CD8-positive, alpha-beta memory T cell (primary cell): ENCODE results near the gene TMEM82. TPM values are rescaled to one million over a fixed set of nuclear protein-coding genes. Genes with fewer than 3 reads are reported as not detected.

Source experiments
- CTCF ChIA-PET: fragments of 350-600 bp; sonication (Branson Sonifier 250); formaldehyde crosslinking; loops from one replicate; lab custom pipeline; 2021; ENCODE audit warnings: antibody characterized with exemption; lab: Charles Lee
- POLR2A ChIA-PET: fragments of 350-600 bp; sonication (Branson Sonifier 250); formaldehyde crosslinking; loops from one replicate; lab custom pipeline; 2021; ENCODE audit warnings: antibody characterized with exemption; lab: Charles Lee
- DNase-seq, 5 donors: peaks; one replicate each; pipeline versions ENCODE4 v3.0.0 to v3.0.0-alpha.2; 2020 to 2022; ENCODE audit warnings: mixed read lengths in 1 of 5
- H3K27ac ChIP-seq: one replicate; pipeline ENCODE4 v1.7.0; 2013; ENCODE audit warnings: low read depth, mild to moderate bottlenecking, low read length, moderate library complexity
- H3K27me3 ChIP-seq: 2 replicates; pipeline ENCODE4 v1.7.0; 2013; ENCODE audit warnings: low read length, mild to moderate bottlenecking; ENCODE audit not compliant: insufficient read depth, poor library complexity, severe bottlenecking
- H3K36me3 ChIP-seq: 2 replicates; pipeline ENCODE4 v1.7.0; 2013; ENCODE audit warnings: mild to moderate bottlenecking, low read length, moderate library complexity; ENCODE audit not compliant: insufficient read depth
- H3K4me1 ChIP-seq: 2 replicates; pipeline ENCODE4 v1.7.0; 2013; ENCODE audit warnings: mild to moderate bottlenecking, low read length, moderate library complexity; ENCODE audit not compliant: insufficient read depth
- H3K4me3 ChIP-seq: 2 replicates; pipeline ENCODE4 v1.7.0; 2013; ENCODE audit warnings: mild to moderate bottlenecking, low read length
- H3K9me3 ChIP-seq: 2 replicates; pipeline ENCODE4 v1.7.0; 2013; ENCODE audit warnings: mild to moderate bottlenecking, low read length
- H3K27ac Mint-ChIP-seq, 8 donors: one replicate each; pipeline ENCODE4 v1.8.0; 2020 to 2021; ENCODE audit warnings: mixed read lengths in 8 of 8, mild to moderate bottlenecking in 6 of 8, inconsistent platforms in 3 of 8, moderate library complexity in 3 of 8
- H3K27me3 Mint-ChIP-seq, 2 donors: one replicate each; pipeline ENCODE4 v1.8.0; 2020 to 2021; ENCODE audit warnings: mixed read lengths in 2 of 2, mild to moderate bottlenecking in 1 of 2, moderate library complexity in 1 of 2
- H3K36me3 Mint-ChIP-seq, 3 donors: one replicate each; pipeline ENCODE4 v1.8.0; 2020 to 2021; ENCODE audit warnings: mixed read lengths in 3 of 3, inconsistent platforms in 1 of 3, mild to moderate bottlenecking in 1 of 3
- H3K4me1 Mint-ChIP-seq, 3 donors: one replicate each; pipeline ENCODE4 v1.8.0; 2020 to 2021; ENCODE audit warnings: mixed read lengths in 3 of 3, inconsistent platforms in 1 of 3, mild to moderate bottlenecking in 1 of 3
- H3K4me3 Mint-ChIP-seq, 7 donors: one replicate each; pipeline ENCODE4 v1.8.0; 2020 to 2021; ENCODE audit warnings: mixed read lengths in 7 of 7, mild to moderate bottlenecking in 6 of 7, moderate library complexity in 4 of 7, inconsistent platforms in 2 of 7
- H3K9me3 Mint-ChIP-seq, 5 donors: one replicate each; pipeline ENCODE4 v1.8.0; 2020 to 2022; ENCODE audit warnings: mixed read lengths in 5 of 5, mild to moderate bottlenecking in 3 of 5, moderate library complexity in 2 of 5, inconsistent platforms in 1 of 5
- polyA plus RNA-seq: library from polyadenylated mRNA; unstranded; fragments of 300-500 nt; fragmentation: Illumina TruSeq; gene quantifications from one replicate; pipeline ENCODE4 v1.2.3, GENCODE V29; 2021
- total RNA-seq, 2 experiments: library from RNA; stranded (reverse); gene quantifications; one replicate each; pipeline ENCODE4 v1.2.3, GENCODE V29; 2021

The TMEM82 gene
- total and polyA plus RNA-seq, 3 experiments from 2014 or later: not detected

DNA sequence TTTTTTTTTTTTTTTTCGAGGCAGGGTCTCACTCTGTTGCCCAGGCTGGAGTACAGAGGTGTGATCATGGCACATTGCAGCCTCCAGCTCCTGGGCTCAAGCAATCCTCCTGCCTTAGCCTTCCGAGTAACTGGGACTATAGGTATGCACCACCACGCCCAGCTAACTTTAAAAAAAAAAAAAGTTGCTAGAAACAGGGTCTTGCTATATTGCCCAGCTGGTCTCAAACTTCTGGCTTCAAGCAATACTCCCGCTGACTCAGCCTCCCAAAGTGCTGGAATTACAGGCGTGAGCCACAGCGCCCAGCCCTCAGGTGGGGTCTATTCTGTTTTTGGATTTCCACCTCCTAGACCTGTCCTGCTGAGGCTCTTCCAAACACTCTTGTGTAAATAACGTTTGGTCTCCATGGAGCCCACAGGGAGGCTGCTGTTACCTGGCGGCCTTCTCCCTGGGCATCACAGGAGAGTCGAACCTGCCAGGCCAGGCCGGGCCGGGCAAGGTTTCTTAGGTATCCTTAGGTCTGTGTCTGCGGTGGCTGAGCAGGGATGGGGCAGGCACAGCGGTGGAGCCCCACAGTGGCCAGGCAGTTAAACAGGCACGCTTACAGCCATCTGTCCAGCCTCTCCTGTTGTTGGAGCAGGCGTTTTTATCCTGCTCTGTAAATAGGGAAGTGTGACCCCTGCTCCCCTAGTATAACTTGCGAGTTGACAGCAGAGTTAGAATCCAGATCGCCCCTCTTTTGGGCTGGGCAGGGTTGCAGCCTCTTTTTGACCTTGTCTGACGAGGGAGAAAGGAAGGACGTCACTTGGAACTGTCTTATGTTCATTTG, 39.4 kb upstream of the TMEM82 start:
- peak overlapping the region in 2 of 8 donors; percentile 55 to 84 for H3K27ac Mint-ChIP-seq
- H3K4me1 ChIP-seq: peaks cover 4% of the 10 kb centered on the region
- no peaks in the 10 kb centered on the region for H3K27me3 ChIP-seq
- peaks cover 15 to 41% (median 27%) of the 10 kb centered on the region in 3 donors for H3K4me1 Mint-ChIP-seq
- H3K9me3 Mint-ChIP-seq: no peaks in the 10 kb centered on the region
- CTCF ChIA-PET: no interaction called here
- H3K27me3 Mint-ChIP-seq: no peaks in the 10 kb centered on the region
- H3K4me3 ChIP-seq: no peak overlapping the region
- DNase-seq: no peak
- no peaks in the 10 kb centered on the region for H3K9me3 ChIP-seq
- no peaks in the 10 kb centered on the region for H3K36me3 ChIP-seq
- H3K4me3 Mint-ChIP-seq: no peak overlapping the region
- H3K27ac ChIP-seq: no peak overlapping the region
- H3K36me3 Mint-ChIP-seq: peaks cover 0 to 24% (median 5%) of the 10 kb centered on the region in 3 donors
- POLR2A ChIA-PET: interaction anchor here (0.7 kb wide), 1 partner anchor 582 kb away, joined by 3 read pairs; no protein-coding TSS in a partner anchor

- POLR2A ChIA-PET: no interaction called here
- H3K4me1 Mint-ChIP-seq: peaks cover 15 to 41% (median 27%) of the 10 kb centered on the region in 3 donors
- Histone ChIP-seq H3K36me3 (no peaks in the 10 kb centered on the region), H3K27ac (no peak overlapping the region), H3K9me3 (no peaks in the 10 kb centered on the region), H3K4me3 (no peak overlapping the region), H3K27me3 (no peaks in the 10 kb centered on the region), H3K4me1 (no peaks in the 10 kb centered on the region)
- CTCF ChIA-PET: no interaction called here
- no peaks in the 10 kb centered on the region for H3K27me3 Mint-ChIP-seq
- H3K4me3 Mint-ChIP-seq: no peak overlapping the region
- peaks cover 0 to 24% (median 5%) of the 10 kb centered on the region in 3 donors for H3K36me3 Mint-ChIP-seq
- no peak for DNase-seq
- H3K27ac Mint-ChIP-seq: peak overlapping the region in 1 of 8 donors; percentile 84
- H3K9me3 Mint-ChIP-seq: no peaks in the 10 kb centered on the region
Observed at GRCh38 chr1:15703562-15703961, 38.7 kb upstream of the TMEM82 start.

- Mint-ChIP-seq H3K36me3 (peaks cover 0 to 24% (median 5%) of the 10 kb centered on the region in 3 donors), H3K4me3 (no peak overlapping the region), H3K27ac (no peak overlapping the region), H3K4me1 (peaks cover 16 to 37% (median 27%) of the 10 kb centered on the region in 3 donors), H3K27me3 (no peaks in the 10 kb centered on the region), H3K9me3 (no peaks in the 10 kb centered on the region)
- no peaks in the 10 kb centered on the region for H3K9me3 ChIP-seq
- no peak overlapping the region for H3K4me3 ChIP-seq
- H3K4me1 ChIP-seq: no peaks in the 10 kb centered on the region
- H3K27me3 ChIP-seq: no peaks in the 10 kb centered on the region
- ChIA-PET CTCF (no interaction called here), POLR2A (interaction anchor here (0.6 kb wide), 2 partner anchors 530 to 1772 kb away, joined by 3 to 4 read pairs; no protein-coding TSS in a partner anchor)
- DNase-seq: no peak
- no peaks in the 10 kb centered on the region for H3K36me3 ChIP-seq
- H3K27ac ChIP-seq: no peak overlapping the region
Observed at GRCh38 chr1:15704526-15705183, 37.6 kb upstream of the TMEM82 start.

GRCh38 chr1:15705184-15705566, 37.1 kb upstream of the TMEM82 start:
- no peaks in the 10 kb centered on the region for H3K27me3 Mint-ChIP-seq
- no peak overlapping the region for H3K4me3 Mint-ChIP-seq
- H3K36me3 Mint-ChIP-seq: peaks cover 0 to 24% (median 5%) of the 10 kb centered on the region in 3 donors
- H3K4me1 ChIP-seq: no peaks in the 10 kb centered on the region
- H3K4me1 Mint-ChIP-seq: peaks cover 16 to 37% (median 27%) of the 10 kb centered on the region in 3 donors
- H3K4me3 ChIP-seq: no peak overlapping the region
- no peaks in the 10 kb centered on the region for H3K36me3 ChIP-seq
- no peaks in the 10 kb centered on the region for H3K27me3 ChIP-seq
- no peak for DNase-seq
- no peak overlapping the region for H3K27ac ChIP-seq
- H3K9me3 ChIP-seq: no peaks in the 10 kb centered on the region
- ChIA-PET CTCF (no interaction called here), POLR2A (interaction anchor here (0.6 kb wide), 2 partner anchors 111 to 529 kb away, joined by 4 to 5 read pairs; no protein-coding TSS in a partner anchor)
- H3K9me3 Mint-ChIP-seq: no peaks in the 10 kb centered on the region
- peak overlapping the region in 1 of 8 donors; percentile 96 for H3K27ac Mint-ChIP-seq

DNA sequence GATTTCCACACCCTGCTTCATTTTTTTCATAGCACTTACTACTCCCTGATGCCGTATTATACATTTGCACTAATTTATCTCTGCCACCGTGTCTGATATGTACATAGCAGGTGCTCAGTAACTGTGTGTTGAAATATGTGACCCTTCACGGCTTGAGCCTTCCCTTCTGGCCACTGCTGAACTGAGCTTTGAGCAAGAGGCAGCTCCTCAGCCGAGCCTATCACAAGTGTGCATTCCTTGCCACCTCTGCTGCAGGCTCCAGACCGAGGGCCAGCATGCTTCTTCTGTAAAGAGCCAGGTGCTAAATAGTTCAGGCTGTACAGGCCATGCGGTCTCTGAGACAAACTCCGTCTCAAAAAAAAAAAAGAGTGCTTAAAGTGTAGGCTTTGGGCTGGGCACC, 35.5 kb upstream of the TMEM82 start:
- H3K27ac Mint-ChIP-seq: peak overlapping the region in 1 of 8 donors; percentile 1
- ChIA-PET POLR2A (no interaction called here), CTCF (no interaction called here)
- Histone ChIP-seq H3K27ac (no peak overlapping the region), H3K9me3 (no peaks in the 10 kb centered on the region), H3K27me3 (no peaks in the 10 kb centered on the region), H3K36me3 (no peaks in the 10 kb centered on the region), H3K4me1 (no peaks in the 10 kb centered on the region), H3K4me3 (no peak overlapping the region)
- no peak for DNase-seq
- H3K4me3 Mint-ChIP-seq: no peak overlapping the region
- no peaks in the 10 kb centered on the region for H3K9me3 Mint-ChIP-seq
- peaks cover 0 to 23% (median 3%) of the 10 kb centered on the region in 3 donors for H3K36me3 Mint-ChIP-seq
- H3K27me3 Mint-ChIP-seq: no peaks in the 10 kb centered on the region
- peaks cover 17 to 35% (median 20%) of the 10 kb centered on the region in 3 donors for H3K4me1 Mint-ChIP-seq

DNA sequence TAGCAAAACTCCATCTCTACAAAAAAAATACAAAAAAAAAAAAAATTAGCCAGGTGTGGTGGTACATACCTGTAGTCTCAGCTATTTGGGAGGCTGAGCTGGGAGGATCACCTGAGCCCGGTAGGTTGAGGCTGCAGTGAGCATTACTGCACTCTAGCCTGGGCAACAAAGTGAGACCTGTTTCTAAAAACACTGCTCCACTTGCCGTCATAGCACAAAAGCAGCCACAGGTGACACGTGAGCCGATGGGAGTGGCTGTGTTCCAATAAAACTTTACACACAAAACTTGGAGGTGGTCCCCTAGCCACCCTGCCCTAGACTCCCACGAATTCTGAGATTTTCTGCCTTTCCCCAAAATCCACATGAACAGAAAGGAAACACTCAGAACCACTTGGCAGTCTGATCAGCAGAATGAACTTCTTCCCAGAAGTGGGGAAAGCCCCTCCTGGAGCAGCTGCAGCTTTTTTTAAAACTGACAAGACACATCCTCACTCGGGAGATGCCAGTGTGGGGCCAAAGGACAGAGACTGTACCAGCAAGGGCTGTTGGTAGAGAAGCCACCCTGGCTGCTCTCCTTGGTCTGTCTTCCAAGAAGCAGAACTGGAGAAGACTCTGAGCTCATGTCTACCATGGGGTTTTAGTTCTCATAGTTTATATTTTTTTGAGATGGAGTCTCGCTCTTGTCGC, 34.9 kb upstream of the TMEM82 start:
- no peak overlapping the region for H3K4me3 Mint-ChIP-seq
- H3K9me3 Mint-ChIP-seq: no peaks in the 10 kb centered on the region
- DNase-seq: no peak
- peak overlapping the region in 1 of 8 donors; percentile 29 for H3K27ac Mint-ChIP-seq
- H3K27me3 ChIP-seq: no peaks in the 10 kb centered on the region
- H3K27ac ChIP-seq: no peak overlapping the region
- ChIA-PET CTCF (no interaction called here), POLR2A (no interaction called here)
- peaks cover 16 to 30% (median 18%) of the 10 kb centered on the region in 3 donors for H3K4me1 Mint-ChIP-seq
- H3K36me3 ChIP-seq: no peaks in the 10 kb centered on the region
- no peaks in the 10 kb centered on the region for H3K4me1 ChIP-seq
- H3K9me3 ChIP-seq: no peaks in the 10 kb centered on the region
- no peaks in the 10 kb centered on the region for H3K27me3 Mint-ChIP-seq
- H3K36me3 Mint-ChIP-seq: peaks cover 0 to 19% (median 3%) of the 10 kb centered on the region in 3 donors
- no peak overlapping the region for H3K4me3 ChIP-seq

DNA sequence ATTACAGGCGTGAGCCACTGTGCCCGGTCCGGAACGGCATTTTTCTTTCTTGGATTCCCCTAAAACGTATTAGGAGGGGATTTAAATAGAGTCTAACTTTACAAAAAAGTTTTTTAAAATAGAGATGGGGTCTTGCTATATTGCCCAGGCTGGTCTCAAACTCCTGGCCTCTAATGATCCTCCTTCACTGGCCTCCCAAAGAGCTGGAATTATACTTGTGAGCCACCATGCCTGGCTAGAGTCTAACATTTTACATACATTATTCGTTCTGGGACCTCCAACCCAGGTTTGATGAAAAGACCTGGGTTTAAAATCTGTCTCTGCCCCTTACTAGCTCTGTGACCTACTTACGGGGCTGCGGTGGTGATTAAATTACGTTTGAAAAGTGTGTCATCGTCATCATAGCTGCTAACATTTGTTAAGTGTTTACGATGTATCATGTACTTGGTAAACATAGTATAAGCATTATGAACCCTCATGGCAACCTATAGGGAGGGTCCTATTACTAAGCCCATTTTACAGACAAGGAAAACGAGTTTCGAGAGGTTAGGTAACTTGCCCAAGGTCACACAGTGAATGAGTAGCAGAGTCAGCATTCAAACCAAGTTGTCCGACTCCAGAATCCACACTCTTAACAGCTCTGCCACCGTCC, 33.7 kb upstream of the TMEM82 start:
- Histone ChIP-seq H3K27me3 (no peaks in the 10 kb centered on the region), H3K27ac (no peak overlapping the region), H3K36me3 (no peaks in the 10 kb centered on the region), H3K4me1 (no peaks in the 10 kb centered on the region), H3K9me3 (no peaks in the 10 kb centered on the region), H3K4me3 (no peak overlapping the region)
- H3K27me3 Mint-ChIP-seq: no peaks in the 10 kb centered on the region
- peak overlapping the region in 1 of 8 donors; percentile 59 for H3K27ac Mint-ChIP-seq
- CTCF ChIA-PET: interaction anchor here (1.7 kb wide), 1 partner anchor 12 kb away, joined by 6 read pairs; no protein-coding TSS in a partner anchor
- H3K9me3 Mint-ChIP-seq: no peaks in the 10 kb centered on the region
- H3K36me3 Mint-ChIP-seq: peaks cover 0 to 19% (median 4%) of the 10 kb centered on the region in 3 donors
- POLR2A ChIA-PET: no interaction called here
- no peak overlapping the region for H3K4me3 Mint-ChIP-seq
- no peak for DNase-seq
- H3K4me1 Mint-ChIP-seq: peaks cover 12 to 23% (median 14%) of the 10 kb centered on the region in 3 donors
